Measurements from ENCODE around the gene NAGPA.
"Not testable (repeated sequence)": the region's sequence is repeated elsewhere in the genome, so short reads cannot be mapped to it uniquely, and the experiment has no call there.

NAGPA gene

GRCh38 chr16:5054876-5055865 is 21.4 kb upstream of the NAGPA start:
- ChIA-PET CTCF (interaction anchor here (1.5 kb wide), 1 partner anchor 29 kb away, joined by 3 read pairs; no protein-coding TSS in a partner anchor), POLR2A (no interaction called here)

GRCh38 chr16:5046914-5047313 is 13.2 kb upstream of the NAGPA start:
- ChIA-PET POLR2A (no interaction called here), CTCF (no interaction called here)
- TF ChIP-seq FOXM1 (IDR thresholded peaks at IDR 0.05; ENCODE audit: borderline replicate concordance) (no peak), SP1 (IDR thresholded peaks at IDR 0.05) (no peak), ZNF384 (IDR thresholded peaks at IDR 0.05) (no peak), L3MBTL2 (conservative IDR thresholded peaks at IDR 0.05) (no peak), ELF4 (IDR thresholded peaks at IDR 0.05) (no peak), FOXA1 (IDR thresholded peaks at IDR 0.05) (no peak), HDGF (IDR thresholded peaks at IDR 0.05; ENCODE audit: borderline replicate concordance) (no peak), FOXK2 (IDR thresholded peaks at IDR 0.05) (no peak), NFRKB (IDR thresholded peaks at IDR 0.05) (no peak), SUZ12 (IDR thresholded peaks at IDR 0.05) (no peak), TARDBP (IDR thresholded peaks at IDR 0.05) (no peak), LEF1 (IDR thresholded peaks at IDR 0.05; ENCODE audit: borderline replicate concordance) (no peak), ARNT (IDR thresholded peaks at IDR 0.05) (no peak), BHLHE40 (IDR thresholded peaks at IDR 0.05; ENCODE audit: borderline replicate concordance) (no peak)
- no peak for DNase-seq (ENCODE audit: extremely low spot score)

More at GRCh38 chr16:5054876-5055865, 21.4 kb upstream of the NAGPA start:
- TF ChIP-seq SP1 (IDR thresholded peaks at IDR 0.05), result no peak
- TF ChIP-seq FOXM1 (IDR thresholded peaks at IDR 0.05; ENCODE audit: borderline replicate concordance), result no peak
- TF ChIP-seq FOXK2 (IDR thresholded peaks at IDR 0.05), result no peak
- TF ChIP-seq PKNOX1 (IDR thresholded peaks at IDR 0.05), result no peak
- no peak for TF ChIP-seq ZNF384 (IDR thresholded peaks at IDR 0.05)
- TF ChIP-seq NFRKB (IDR thresholded peaks at IDR 0.05), result no peak
- no peak for TF ChIP-seq FOXA1 (IDR thresholded peaks at IDR 0.05)
- no peak for TF ChIP-seq L3MBTL2 (conservative IDR thresholded peaks at IDR 0.05)
- TF ChIP-seq TARDBP (IDR thresholded peaks at IDR 0.05), result no peak
- no peak for TF ChIP-seq BHLHE40 (IDR thresholded peaks at IDR 0.05; ENCODE audit: borderline replicate concordance)
- TF ChIP-seq SUZ12 (IDR thresholded peaks at IDR 0.05), result no peak
- TF ChIP-seq HDGF (IDR thresholded peaks at IDR 0.05; ENCODE audit: borderline replicate concordance), result no peak
- no peak for TF ChIP-seq LEF1 (IDR thresholded peaks at IDR 0.05; ENCODE audit: borderline replicate concordance)
- TF ChIP-seq ELF4 (IDR thresholded peaks at IDR 0.05), result no peak
- no peak for TF ChIP-seq CTBP1 (IDR thresholded peaks at IDR 0.05; ENCODE audit: borderline replicate concordance)
- no peak for TF ChIP-seq ARNT (IDR thresholded peaks at IDR 0.05)
- no peak for DNase-seq (ENCODE audit: extremely low spot score)

- TF ChIP-seq FOXM1 (IDR thresholded peaks at IDR 0.05; ENCODE audit: borderline replicate concordance), result no peak
- TF ChIP-seq ARNT (IDR thresholded peaks at IDR 0.05), result no peak
- TF ChIP-seq NFRKB (IDR thresholded peaks at IDR 0.05), result no peak
- TF ChIP-seq LEF1 (IDR thresholded peaks at IDR 0.05; ENCODE audit: borderline replicate concordance), result no peak
- no peak for TF ChIP-seq FOXA1 (IDR thresholded peaks at IDR 0.05)
- TF ChIP-seq BHLHE40 (IDR thresholded peaks at IDR 0.05; ENCODE audit: borderline replicate concordance), result no peak
- TF ChIP-seq PKNOX1 (IDR thresholded peaks at IDR 0.05), result no peak
- TF ChIP-seq ELF4 (IDR thresholded peaks at IDR 0.05), result no peak
- TF ChIP-seq L3MBTL2 (conservative IDR thresholded peaks at IDR 0.05), result no peak
- TF ChIP-seq TARDBP (IDR thresholded peaks at IDR 0.05), result no peak
- TF ChIP-seq HDGF (IDR thresholded peaks at IDR 0.05; ENCODE audit: borderline replicate concordance), result no peak
- TF ChIP-seq SUZ12 (IDR thresholded peaks at IDR 0.05), result no peak
- no peak for TF ChIP-seq SP1 (IDR thresholded peaks at IDR 0.05)
- TF ChIP-seq ZNF384 (IDR thresholded peaks at IDR 0.05), result no peak
- no peak for TF ChIP-seq CTBP1 (IDR thresholded peaks at IDR 0.05; ENCODE audit: borderline replicate concordance)
- TF ChIP-seq FOXK2 (IDR thresholded peaks at IDR 0.05), result no peak
- POLR2A ChIA-PET, result no interaction called here
- CTCF ChIA-PET, result no interaction called here
- DNase-seq (ENCODE audit: extremely low spot score), result no peak
Observed at GRCh38 chr16:5045499-5046115, 11.9 kb upstream of the NAGPA start.

GRCh38 chr16:5044581-5044980 is 10.8 kb upstream of the NAGPA start:
- POLR2A ChIA-PET; DNase-seq (ENCODE audit: extremely low spot score); CTCF ChIA-PET: not testable (repeated sequence)

GRCh38 chr16:5044011-5044540 is 10.3 kb upstream of the NAGPA start:
- CTCF ChIA-PET, result no interaction called here

More at GRCh38 chr16:5044011-5044540, 10.3 kb upstream of the NAGPA start:
- POLR2A ChIA-PET, result no interaction called here
- TF ChIP-seq ZNF384 (IDR thresholded peaks at IDR 0.05) (no peak), PKNOX1 (IDR thresholded peaks at IDR 0.05) (no peak), FOXK2 (IDR thresholded peaks at IDR 0.05) (no peak)
- no peak for DNase-seq (ENCODE audit: extremely low spot score)
